Activated T-helper 17 cell treated with anti-CD3 and anti-CD28 coated beads, Interleukin-2, amount 50 U/mL, for 72 hours (primary cell): ENCODE data around the gene KRT4. TPM values are rescaled to one million over a fixed set of nuclear protein-coding genes. Genes with fewer than 3 reads are reported as not detected.
A peak's percentile ranks its signal among the peaks of the same experiment; 100 is the strongest.

Experiments
- ATAC-seq: fragments of 150-1000 bp; cut with Tn5 transposase; replicated peaks from 2 replicates; pipeline ENCODE4 v1.10.0; 2021; ENCODE audit warnings: mild to moderate bottlenecking, moderate library complexity
- H3K27ac Mint-ChIP-seq: one replicate; pipeline ENCODE4 v1.8.0; 2022; ENCODE audit warnings: mixed read lengths
- H3K27me3 Mint-ChIP-seq: one replicate; pipeline ENCODE4 v1.8.0; 2022; ENCODE audit warnings: mixed read lengths
- H3K36me3 Mint-ChIP-seq: one replicate; pipeline ENCODE4 v1.8.0; 2022; ENCODE audit warnings: low read depth, mild to moderate bottlenecking, mixed read lengths
- H3K4me1 Mint-ChIP-seq: one replicate; pipeline ENCODE4 v1.8.0; 2022; ENCODE audit warnings: mixed read lengths
- H3K4me3 Mint-ChIP-seq: one replicate; pipeline ENCODE4 v1.8.0; 2022; ENCODE audit warnings: mild to moderate bottlenecking, mixed read lengths
- H3K9me3 Mint-ChIP-seq: one replicate; pipeline ENCODE4 v1.8.0; 2022; ENCODE audit warnings: mixed read lengths
- total RNA-seq, 2 donors: library from RNA; stranded (reverse); gene quantifications; one replicate each; pipeline ENCODE4 v1.2.3, GENCODE V29; 2022

Gene KRT4
- total RNA-seq, 2 donors from 2014 or later: not detected

- Mint-ChIP-seq H3K4me1 (peaks cover 5% of the 10 kb centered on the region), H3K4me3 (no peak overlapping the region), H3K9me3 (no peaks in the 10 kb centered on the region), H3K27ac (no peak overlapping the region), H3K36me3 (no peaks in the 10 kb centered on the region), H3K27me3 (no peaks in the 10 kb centered on the region)
- ATAC-seq: no peak
Observed at GRCh38 chr12:52831251-52831650, 17.3 kb upstream of the KRT4 start.

GRCh38 chr12:52829986-52830770, 16.3 kb upstream of the KRT4 start:
- Mint-ChIP-seq H3K4me1 (no peaks in the 10 kb centered on the region), H3K27me3 (peaks cover 4% of the 10 kb centered on the region), H3K27ac (no peak overlapping the region), H3K36me3 (no peaks in the 10 kb centered on the region), H3K9me3 (no peaks in the 10 kb centered on the region), H3K4me3 (no peak overlapping the region)
- ATAC-seq: no peak

GRCh38 chr12:52828591-52829021, 14.7 kb upstream of the KRT4 start:
- no peaks in the 10 kb centered on the region for H3K4me1 Mint-ChIP-seq
- no peak for ATAC-seq
- H3K27ac Mint-ChIP-seq: no peak overlapping the region
- no peak overlapping the region for H3K4me3 Mint-ChIP-seq
- peaks cover 4% of the 10 kb centered on the region for H3K27me3 Mint-ChIP-seq
- no peaks in the 10 kb centered on the region for H3K9me3 Mint-ChIP-seq
- H3K36me3 Mint-ChIP-seq: no peaks in the 10 kb centered on the region

GRCh38 chr12:52828156-52828555, 14.2 kb upstream of the KRT4 start:
- Mint-ChIP-seq H3K4me1 (no peaks in the 10 kb centered on the region), H3K27ac (no peak overlapping the region), H3K4me3 (no peak overlapping the region), H3K36me3 (no peaks in the 10 kb centered on the region), H3K27me3 (peaks cover 4% of the 10 kb centered on the region), H3K9me3 (no peaks in the 10 kb centered on the region)
- ATAC-seq: no peak

GRCh38 chr12:52827499-52828090, 13.7 kb upstream of the KRT4 start:
- no peak for ATAC-seq
- Mint-ChIP-seq H3K27ac (no peak overlapping the region), H3K4me1 (no peaks in the 10 kb centered on the region), H3K4me3 (no peak overlapping the region), H3K36me3 (no peaks in the 10 kb centered on the region), H3K9me3 (no peaks in the 10 kb centered on the region), H3K27me3 (peaks cover 4% of the 10 kb centered on the region)

GRCh38 chr12:52826611-52827498, 12.9 kb upstream of the KRT4 start:
- H3K36me3 Mint-ChIP-seq: no peaks in the 10 kb centered on the region
- no peaks in the 10 kb centered on the region for H3K4me1 Mint-ChIP-seq
- H3K4me3 Mint-ChIP-seq: no peak overlapping the region
- peaks cover 4% of the 10 kb centered on the region for H3K27me3 Mint-ChIP-seq
- ATAC-seq: no peak
- H3K9me3 Mint-ChIP-seq: no peaks in the 10 kb centered on the region
- H3K27ac Mint-ChIP-seq: no peak overlapping the region

- ATAC-seq: no peak
- peaks cover 4% of the 10 kb centered on the region for H3K27me3 Mint-ChIP-seq
- H3K4me3 Mint-ChIP-seq: no peak overlapping the region
- H3K27ac Mint-ChIP-seq: no peak overlapping the region
- no peaks in the 10 kb centered on the region for H3K4me1 Mint-ChIP-seq
- H3K36me3 Mint-ChIP-seq: no peaks in the 10 kb centered on the region
- no peaks in the 10 kb centered on the region for H3K9me3 Mint-ChIP-seq
Observed at GRCh38 chr12:52825961-52826360, 12.0 kb upstream of the KRT4 start.

GRCh38 chr12:52824741-52825410, 11.0 kb upstream of the KRT4 start:
- Mint-ChIP-seq H3K9me3 (no peaks in the 10 kb centered on the region), H3K27me3 (peaks cover 9% of the 10 kb centered on the region), H3K36me3 (no peaks in the 10 kb centered on the region), H3K4me1 (no peaks in the 10 kb centered on the region), H3K4me3 (no peak overlapping the region), H3K27ac (no peak overlapping the region)
- no peak for ATAC-seq

- no peaks in the 10 kb centered on the region for H3K36me3 Mint-ChIP-seq
- no peaks in the 10 kb centered on the region for H3K9me3 Mint-ChIP-seq
- ATAC-seq: no peak
- H3K27me3 Mint-ChIP-seq: peaks cover 9% of the 10 kb centered on the region
- H3K27ac Mint-ChIP-seq: no peak overlapping the region
- no peak overlapping the region for H3K4me3 Mint-ChIP-seq
- H3K4me1 Mint-ChIP-seq: no peaks in the 10 kb centered on the region
Observed at GRCh38 chr12:52823761-52824450, 10.0 kb upstream of the KRT4 start.

GRCh38 chr12:52822771-52823510, 9.0 kb upstream of the KRT4 start:
- peaks cover 12% of the 10 kb centered on the region for H3K27me3 Mint-ChIP-seq
- no peaks in the 10 kb centered on the region for H3K4me1 Mint-ChIP-seq
- no peak for ATAC-seq
- H3K36me3 Mint-ChIP-seq: no peaks in the 10 kb centered on the region
- no peak overlapping the region for H3K4me3 Mint-ChIP-seq
- H3K27ac Mint-ChIP-seq: peak overlapping the region; percentile 41
- no peaks in the 10 kb centered on the region for H3K9me3 Mint-ChIP-seq

- Mint-ChIP-seq H3K36me3 (no peaks in the 10 kb centered on the region), H3K4me1 (no peaks in the 10 kb centered on the region), H3K9me3 (no peaks in the 10 kb centered on the region), H3K4me3 (no peak overlapping the region), H3K27me3 (peaks cover 17% of the 10 kb centered on the region), H3K27ac (peak overlapping the region; percentile 41)
- no peak for ATAC-seq
Observed at GRCh38 chr12:52821826-52822660, 8.1 kb upstream of the KRT4 start.

- H3K27ac Mint-ChIP-seq: no peak overlapping the region
Observed at GRCh38 chr12:52821071-52821730, 7.3 kb upstream of the KRT4 start.

More at GRCh38 chr12:52821071-52821730, 7.3 kb upstream of the KRT4 start:
- no peak overlapping the region for H3K4me3 Mint-ChIP-seq
- no peaks in the 10 kb centered on the region for H3K36me3 Mint-ChIP-seq
- H3K4me1 Mint-ChIP-seq: no peaks in the 10 kb centered on the region
- no peaks in the 10 kb centered on the region for H3K9me3 Mint-ChIP-seq
- ATAC-seq: no peak
- peaks cover 17% of the 10 kb centered on the region for H3K27me3 Mint-ChIP-seq
